Measurements from ENCODE around the gene PRRT4. TPM values are rescaled to one million over a fixed set of nuclear protein-coding genes. Genes with fewer than 3 reads are reported as not detected.

The PRRT4 gene
- total and polyA plus RNA-seq, 2 donors (not counting 1 experiment from before 2014, with no cell fraction given): under 0.01 to 0.03 TPM

DNA sequence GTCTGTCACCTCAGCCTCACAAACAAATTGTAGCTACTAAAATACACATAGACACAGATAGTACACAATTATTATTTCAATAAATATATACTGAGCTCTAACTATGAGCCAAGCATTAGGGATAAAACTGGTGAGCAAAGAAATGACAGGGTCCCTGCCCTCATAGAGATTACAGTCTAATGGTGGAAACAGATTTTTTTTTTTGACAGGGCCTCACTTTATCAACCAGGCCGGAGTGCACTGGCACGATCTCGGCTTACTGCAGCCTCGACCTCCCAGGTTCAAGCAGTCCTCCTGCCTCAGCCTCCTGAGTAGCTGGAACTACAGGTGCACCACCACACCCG, 17.1 kb downstream of the PRRT4 start:
- H3K79me2 ChIP-seq (ENCODE audit: control insufficient read depth, insufficient read depth, low read length): peaks cover 30% of the 10 kb centered on the region
- DNase-seq (ENCODE audit: low read depth in 2 of 2): no peak
- no peaks in the 10 kb centered on the region for H4K20me1 ChIP-seq (ENCODE audit: control insufficient read depth, extremely low read depth, insufficient read depth, low read length)
- no peak for TF ChIP-seq EZH2 (IDR thresholded peaks at IDR 0.05; ENCODE audit: low read length, missing control alignments)
- TF ChIP-seq, protein P1, sequence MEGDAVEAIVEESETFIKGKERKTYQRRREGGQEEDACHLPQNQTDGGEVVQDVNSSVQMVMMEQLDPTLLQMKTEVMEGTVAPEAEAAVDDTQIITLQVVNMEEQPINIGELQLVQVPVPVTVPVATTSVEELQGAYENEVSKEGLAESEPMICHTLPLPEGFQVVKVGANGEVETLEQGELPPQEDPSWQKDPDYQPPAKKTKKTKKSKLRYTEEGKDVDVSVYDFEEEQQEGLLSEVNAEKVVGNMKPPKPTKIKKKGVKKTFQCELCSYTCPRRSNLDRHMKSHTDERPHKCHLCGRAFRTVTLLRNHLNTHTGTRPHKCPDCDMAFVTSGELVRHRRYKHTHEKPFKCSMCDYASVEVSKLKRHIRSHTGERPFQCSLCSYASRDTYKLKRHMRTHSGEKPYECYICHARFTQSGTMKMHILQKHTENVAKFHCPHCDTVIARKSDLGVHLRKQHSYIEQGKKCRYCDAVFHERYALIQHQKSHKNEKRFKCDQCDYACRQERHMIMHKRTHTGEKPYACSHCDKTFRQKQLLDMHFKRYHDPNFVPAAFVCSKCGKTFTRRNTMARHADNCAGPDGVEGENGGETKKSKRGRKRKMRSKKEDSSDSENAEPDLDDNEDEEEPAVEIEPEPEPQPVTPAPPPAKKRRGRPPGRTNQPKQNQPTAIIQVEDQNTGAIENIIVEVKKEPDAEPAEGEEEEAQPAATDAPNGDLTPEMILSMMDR (conservative IDR thresholded peaks at IDR 0.05 in 1 of 2, IDR thresholded peaks at IDR 0.05 in 1 of 2; ENCODE audit: low read depth in 1 of 2, low read length in 2 of 2): no peak
- H3K9me3 ChIP-seq (ENCODE audit: control insufficient read depth, insufficient read depth, low read depth, low read length): no peaks in the 10 kb centered on the region
- peak overlapping the region; percentile 73 for H2AFZ ChIP-seq (ENCODE audit: low read length)
- no peak overlapping the region for H3K4me2 ChIP-seq (ENCODE audit: extremely low read depth, insufficient read depth, low read length)
- H3K27me3 ChIP-seq (ENCODE audit: control insufficient read depth, insufficient read depth, low read length): peaks cover 15% of the 10 kb centered on the region
- no peak overlapping the region for H3K9ac ChIP-seq (ENCODE audit: insufficient read depth, low read length)
- no peaks in the 10 kb centered on the region for H3K4me1 ChIP-seq (ENCODE audit: control insufficient read depth, extremely low read depth, insufficient read depth, low read length)
- H3K36me3 ChIP-seq (ENCODE audit: control insufficient read depth, insufficient read depth, low read length): no peaks in the 10 kb centered on the region
- H3K27ac ChIP-seq (ENCODE audit: insufficient read depth, low read length): no peak overlapping the region
- peak overlapping the region in 1 of 4 experiments; percentile 95 for H3K4me3 ChIP-seq (replicated peaks in 1 of 4; ENCODE audit: control extremely low read depth in 1 of 4, insufficient read depth in 1 of 4, low read depth in 3 of 4, low read length in 4 of 4)

DNA sequence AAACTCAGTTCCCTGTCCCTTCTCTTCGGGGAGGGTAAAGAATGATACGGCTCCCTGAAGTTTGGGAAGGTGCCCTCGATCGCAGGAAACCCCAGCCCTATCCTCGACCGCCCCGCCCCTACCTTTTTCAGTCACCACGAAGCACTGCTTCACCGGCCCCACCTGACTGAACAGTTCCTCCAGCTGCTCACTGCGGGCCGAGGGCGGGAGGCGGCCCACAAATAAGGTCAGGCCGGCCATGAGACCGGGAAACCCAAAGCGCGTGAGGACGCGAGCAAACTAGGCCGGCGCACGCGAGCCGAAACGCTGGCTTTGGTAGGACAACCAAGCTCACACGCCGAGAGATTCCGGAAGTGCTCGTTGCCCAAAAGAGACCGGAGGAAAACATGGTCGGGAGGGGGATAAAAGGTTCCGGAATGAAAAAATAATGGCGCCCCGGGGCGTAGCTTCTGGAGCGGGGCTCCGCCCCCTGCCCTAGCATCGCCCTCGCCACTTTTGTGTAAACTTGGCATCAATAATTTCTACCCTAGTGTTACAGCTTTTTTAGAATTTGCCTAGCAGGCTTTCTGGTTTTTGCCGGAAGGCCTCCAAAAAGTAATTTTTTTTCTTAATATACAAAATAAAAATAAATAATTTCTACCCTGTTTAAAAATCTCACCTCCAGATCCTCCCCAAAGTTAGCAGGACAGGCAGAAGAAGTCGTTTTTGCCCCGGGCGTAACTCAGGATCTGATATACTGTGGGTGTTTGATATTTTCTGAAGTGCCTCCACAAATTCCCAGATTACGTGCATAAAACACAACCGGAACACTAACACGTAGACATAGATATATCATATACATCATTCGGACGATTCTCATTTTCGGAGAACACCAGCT, 17.7 kb downstream of the PRRT4 start, which contains the start of gene RBM28:
TSS of gene RBM28 (minus strand) at position 355 of the 877 bp plus-strand sequence. CDS start at position 240, 115 bp downstream.
- H3K4me1 ChIP-seq (ENCODE audit: control insufficient read depth, extremely low read depth, insufficient read depth, low read length): no peaks in the 10 kb centered on the region
- H3K9ac ChIP-seq (ENCODE audit: insufficient read depth, low read length): peak within 1 kb of the TSS; percentile 83
- no peaks in the 10 kb centered on the region for H4K20me1 ChIP-seq (ENCODE audit: control insufficient read depth, extremely low read depth, insufficient read depth, low read length)
- DNase-seq (ENCODE audit: low read depth in 2 of 2): peak; percentile 88 to 93
- peaks cover 30% of the 10 kb centered on the region for H3K79me2 ChIP-seq (ENCODE audit: control insufficient read depth, insufficient read depth, low read length)
- H3K4me3 ChIP-seq (replicated peaks in 1 of 4; ENCODE audit: control extremely low read depth in 1 of 4, insufficient read depth in 1 of 4, low read depth in 3 of 4, low read length in 4 of 4): peak within 1 kb of the TSS; percentile 74 to 95 (median 78)
- H2AFZ ChIP-seq (ENCODE audit: low read length): peak within 1 kb of the TSS; percentile 89
- peak within 1 kb of the TSS; percentile 86 for H3K27ac ChIP-seq (ENCODE audit: insufficient read depth, low read length)
- TF ChIP-seq, protein P1 (conservative IDR thresholded peaks at IDR 0.05 in 1 of 2, IDR thresholded peaks at IDR 0.05 in 1 of 2; ENCODE audit: low read depth in 1 of 2, low read length in 2 of 2): no peak
- no peak for TF ChIP-seq EZH2 (IDR thresholded peaks at IDR 0.05; ENCODE audit: low read length, missing control alignments)
- peaks cover 9% of the 10 kb centered on the region for H3K27me3 ChIP-seq (ENCODE audit: control insufficient read depth, insufficient read depth, low read length)
- peak within 1 kb of the TSS; percentile 94 for H3K4me2 ChIP-seq (ENCODE audit: extremely low read depth, insufficient read depth, low read length)
- H3K36me3 ChIP-seq (ENCODE audit: control insufficient read depth, insufficient read depth, low read length): no peaks in the 10 kb centered on the region
- no peaks in the 10 kb centered on the region for H3K9me3 ChIP-seq (ENCODE audit: control insufficient read depth, insufficient read depth, low read depth, low read length)

DNA sequence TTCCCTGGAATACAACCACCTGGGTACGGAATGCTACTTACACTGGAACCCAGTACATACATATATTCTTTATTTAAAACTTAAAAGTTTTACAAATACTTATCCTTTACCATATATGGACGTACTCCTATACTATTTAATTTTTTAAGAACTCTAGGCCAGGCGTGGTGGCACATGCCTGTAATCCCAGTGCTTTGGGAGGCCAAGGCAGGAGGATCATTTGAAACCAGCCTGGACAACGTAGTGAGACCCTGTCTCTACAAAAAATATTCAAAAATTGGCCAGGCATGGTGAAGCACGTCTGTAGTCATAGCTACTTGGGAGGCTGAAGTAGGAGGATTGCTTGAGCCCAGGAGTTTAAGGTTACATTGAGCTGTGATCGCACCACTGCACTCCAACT, 19.8 kb downstream of the PRRT4 start:
- no peak for TF ChIP-seq EZH2 (IDR thresholded peaks at IDR 0.05; ENCODE audit: low read length, missing control alignments)
- TF ChIP-seq, protein P1 (conservative IDR thresholded peaks at IDR 0.05 in 1 of 2, IDR thresholded peaks at IDR 0.05 in 1 of 2; ENCODE audit: low read depth in 1 of 2, low read length in 2 of 2): no peak
- H4K20me1 ChIP-seq (ENCODE audit: control insufficient read depth, extremely low read depth, insufficient read depth, low read length): no peaks in the 10 kb centered on the region
- H3K4me2 ChIP-seq (ENCODE audit: extremely low read depth, insufficient read depth, low read length): no peak overlapping the region
- no peaks in the 10 kb centered on the region for H3K27me3 ChIP-seq (ENCODE audit: control insufficient read depth, insufficient read depth, low read length)
- H3K36me3 ChIP-seq (ENCODE audit: control insufficient read depth, insufficient read depth, low read length): no peaks in the 10 kb centered on the region
- no peak overlapping the region for H3K9ac ChIP-seq (ENCODE audit: insufficient read depth, low read length)
- no peaks in the 10 kb centered on the region for H3K9me3 ChIP-seq (ENCODE audit: control insufficient read depth, insufficient read depth, low read depth, low read length)
- H3K79me2 ChIP-seq (ENCODE audit: control insufficient read depth, insufficient read depth, low read length): peaks cover 30% of the 10 kb centered on the region
- no peak overlapping the region for H2AFZ ChIP-seq (ENCODE audit: low read length)
- no peaks in the 10 kb centered on the region for H3K4me1 ChIP-seq (ENCODE audit: control insufficient read depth, extremely low read depth, insufficient read depth, low read length)
- H3K27ac ChIP-seq (ENCODE audit: insufficient read depth, low read length): no peak overlapping the region
- no peak overlapping the region for H3K4me3 ChIP-seq (replicated peaks in 1 of 4; ENCODE audit: control extremely low read depth in 1 of 4, insufficient read depth in 1 of 4, low read depth in 3 of 4, low read length in 4 of 4)
- no peak for DNase-seq (ENCODE audit: low read depth in 2 of 2)
